Fibroblast of the aortic adventitia (primary cell): Measurements from ENCODE around the gene AXDND1. TPM values are rescaled to one million over a fixed set of nuclear protein-coding genes. Genes with fewer than 3 reads are reported as not detected.

Experiments
- DNase-seq: peaks from one replicate; pipeline ENCODE4 v3.0.0-alpha.2; 2010; ENCODE audit warnings: low read depth
- H3K4me3 ChIP-seq: 2 replicates; pipeline ENCODE4 v1.5.1; 2011; ENCODE audit warnings: low read depth, mild to moderate bottlenecking, control low read depth, low read length, moderate library complexity
- small RNA-seq: library from RNA; depleted of rRNA; stranded (forward); fragments of <200 nt; gene quantifications from one replicate; pipeline ENCODE3, GENCODE V24; 2012
- total RNA-seq: library from RNA; depleted of rRNA; stranded (reverse); fragments of >200 nt; gene quantifications from 2 replicates; pipeline ENCODE4 v1.2.3, GENCODE V29; 2012; ENCODE audit warnings: low replicate concordance
- TF ChIP-seq, protein P1 (sequence below): IDR thresholded peaks from 2 replicates; pipeline ENCODE4 v1.5.1; 2011; ENCODE audit warnings: mild to moderate bottlenecking, low read length, control low read depth, inconsistent platforms; ENCODE audit not compliant: insufficient read depth

Gene AXDND1
- total RNA-seq, 1 donor: 0.36 TPM

- no peak for DNase-seq
- TF ChIP-seq, protein P1, sequence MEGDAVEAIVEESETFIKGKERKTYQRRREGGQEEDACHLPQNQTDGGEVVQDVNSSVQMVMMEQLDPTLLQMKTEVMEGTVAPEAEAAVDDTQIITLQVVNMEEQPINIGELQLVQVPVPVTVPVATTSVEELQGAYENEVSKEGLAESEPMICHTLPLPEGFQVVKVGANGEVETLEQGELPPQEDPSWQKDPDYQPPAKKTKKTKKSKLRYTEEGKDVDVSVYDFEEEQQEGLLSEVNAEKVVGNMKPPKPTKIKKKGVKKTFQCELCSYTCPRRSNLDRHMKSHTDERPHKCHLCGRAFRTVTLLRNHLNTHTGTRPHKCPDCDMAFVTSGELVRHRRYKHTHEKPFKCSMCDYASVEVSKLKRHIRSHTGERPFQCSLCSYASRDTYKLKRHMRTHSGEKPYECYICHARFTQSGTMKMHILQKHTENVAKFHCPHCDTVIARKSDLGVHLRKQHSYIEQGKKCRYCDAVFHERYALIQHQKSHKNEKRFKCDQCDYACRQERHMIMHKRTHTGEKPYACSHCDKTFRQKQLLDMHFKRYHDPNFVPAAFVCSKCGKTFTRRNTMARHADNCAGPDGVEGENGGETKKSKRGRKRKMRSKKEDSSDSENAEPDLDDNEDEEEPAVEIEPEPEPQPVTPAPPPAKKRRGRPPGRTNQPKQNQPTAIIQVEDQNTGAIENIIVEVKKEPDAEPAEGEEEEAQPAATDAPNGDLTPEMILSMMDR: no peak
Measured at GRCh38 chr1:179601093-179601492, 235.3 kb downstream of the AXDND1 start.

More at GRCh38 chr1:179601093-179601492, 235.3 kb downstream of the AXDND1 start:
- H3K4me3 ChIP-seq: no peak overlapping the region

Small RNAs within 50 kb of the gene (small RNA-seq; reads per million reads assigned to genes)
- gene MEF2AP1 (not detected), gene RNU5F-2P (not detected)

Other genes starting within 250 kb of the AXDND1 start
- 29.0 and 67.2 TPM in 2 replicates for gene ABL2, start 136.3 kb upstream of the AXDND1 start, total RNA-seq
- 40.9 and 67.5 TPM in 2 replicates for gene SOAT1, start 72.2 kb upstream of the AXDND1 start, total RNA-seq
- not detected in 2 replicates for gene NPHS2, start 210.0 kb downstream of the AXDND1 start, total RNA-seq
- gene TDRD5, start 225.9 kb downstream of the AXDND1 start, total RNA-seq: not detected in 2 replicates